Activated CD4-positive, CD25-positive, alpha-beta regulatory T cell treated with anti-CD3 and anti-CD28 coated beads, Interleukin-2, amount 50 U/mL, for 24 hours (primary cell): ENCODE results near the gene IGFBPL1.
"Not testable (repeated sequence)": the region's sequence is repeated elsewhere in the genome, so short reads cannot be mapped to it uniquely, and the experiment has no call there.

Experiments
- ATAC-seq, 2 donors: fragments of 150-1000 bp; cut with Tn5 transposase; one replicate each; pipeline ENCODE4 v1.10.0; 2021; ENCODE audit warnings: mild to moderate bottlenecking in 1 of 2, moderate library complexity in 1 of 2

Gene IGFBPL1

DNA sequence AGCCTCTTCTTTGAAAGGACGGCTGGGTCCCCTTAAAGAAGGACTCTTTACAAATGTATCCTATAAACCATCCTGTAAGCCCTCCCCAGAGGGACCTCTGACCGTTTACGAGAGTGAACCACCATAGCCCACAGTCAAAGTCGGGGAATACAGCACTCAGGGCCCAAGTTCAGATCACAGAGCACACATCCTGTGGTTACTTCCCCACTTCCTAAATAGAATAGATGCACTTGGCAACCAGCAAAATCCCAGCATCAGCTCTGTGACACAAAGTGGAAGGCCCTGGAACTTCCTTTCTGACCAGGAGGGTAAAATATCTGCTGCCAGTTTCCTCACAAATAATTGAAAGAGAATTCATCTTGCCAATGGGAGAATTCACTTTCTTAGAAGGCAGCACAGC, 6.9 kb upstream of the IGFBPL1 start:
- no peak for ATAC-seq

DNA sequence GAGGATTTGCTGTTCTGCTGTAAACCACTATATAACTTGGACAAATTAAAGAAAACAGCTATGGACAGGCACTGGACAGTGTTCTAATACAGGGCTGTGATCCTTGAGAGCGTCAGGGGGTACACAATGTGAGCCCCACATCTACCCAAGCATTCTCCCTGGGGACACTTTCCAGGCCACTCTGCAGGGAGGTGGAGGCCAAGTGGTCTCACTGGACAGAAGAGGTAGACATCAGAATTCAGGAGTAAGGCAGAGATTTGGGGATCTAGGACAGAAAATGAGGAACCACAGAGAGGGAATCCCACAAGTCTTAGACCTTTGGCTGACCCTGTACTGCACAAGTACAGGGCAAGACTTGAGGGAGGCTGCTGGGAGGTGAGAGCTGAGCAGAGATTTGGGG, 3.8 kb upstream of the IGFBPL1 start:
- ATAC-seq, result no peak

DNA sequence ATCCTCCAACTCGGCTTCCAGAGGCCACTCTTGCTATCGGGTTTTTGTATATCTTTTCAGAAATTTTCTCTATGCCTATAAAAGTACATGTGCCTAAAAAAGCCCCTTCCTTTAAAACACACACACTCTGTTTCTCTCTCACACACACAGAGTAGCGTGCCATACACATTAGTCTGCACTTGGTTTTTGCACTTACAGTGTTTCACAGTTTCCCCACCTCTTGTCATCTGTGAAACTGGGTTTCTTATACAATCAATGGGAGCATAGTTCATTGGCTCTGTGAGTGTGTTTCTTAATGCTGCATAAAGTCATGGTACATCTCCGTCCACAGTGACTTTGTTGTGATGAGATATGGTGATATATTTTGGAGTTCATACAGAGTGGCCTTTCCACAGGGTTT, 664 bp upstream of the IGFBPL1 start:
- no peak for ATAC-seq

DNA sequence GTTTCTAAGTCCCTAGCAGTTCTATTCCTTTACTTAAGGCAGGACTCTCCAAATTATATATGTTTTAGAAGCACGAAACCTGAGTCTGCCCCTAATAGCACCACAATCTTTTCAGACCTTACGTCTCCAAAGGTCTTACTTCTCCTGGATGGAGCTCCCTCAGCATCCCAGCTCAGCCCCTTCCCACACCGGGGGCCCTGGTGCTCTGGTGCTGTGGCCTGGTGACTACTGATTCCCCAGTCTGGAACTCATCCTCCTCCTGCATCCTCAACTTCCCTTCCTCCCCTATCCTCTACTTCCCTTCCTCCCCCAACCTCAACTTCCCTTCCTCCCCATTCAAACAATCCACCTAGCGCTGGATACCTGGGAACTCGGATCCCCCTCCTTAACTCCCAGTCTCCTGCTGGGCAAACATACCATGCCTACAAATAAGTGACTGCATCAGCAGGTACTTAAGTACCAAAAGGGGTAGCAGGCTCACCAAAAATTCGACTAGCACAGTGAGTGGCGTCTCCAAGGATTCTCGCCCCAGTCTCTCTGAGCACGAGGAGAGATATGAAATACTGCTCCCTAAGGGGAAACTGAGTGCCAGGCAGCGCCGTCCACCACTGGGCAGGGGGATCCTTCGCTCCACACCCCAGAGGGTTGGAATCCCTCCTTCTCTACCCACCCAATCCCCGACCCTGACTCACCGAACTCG, 831 bp downstream of the IGFBPL1 start:
- no peak for ATAC-seq

DNA sequence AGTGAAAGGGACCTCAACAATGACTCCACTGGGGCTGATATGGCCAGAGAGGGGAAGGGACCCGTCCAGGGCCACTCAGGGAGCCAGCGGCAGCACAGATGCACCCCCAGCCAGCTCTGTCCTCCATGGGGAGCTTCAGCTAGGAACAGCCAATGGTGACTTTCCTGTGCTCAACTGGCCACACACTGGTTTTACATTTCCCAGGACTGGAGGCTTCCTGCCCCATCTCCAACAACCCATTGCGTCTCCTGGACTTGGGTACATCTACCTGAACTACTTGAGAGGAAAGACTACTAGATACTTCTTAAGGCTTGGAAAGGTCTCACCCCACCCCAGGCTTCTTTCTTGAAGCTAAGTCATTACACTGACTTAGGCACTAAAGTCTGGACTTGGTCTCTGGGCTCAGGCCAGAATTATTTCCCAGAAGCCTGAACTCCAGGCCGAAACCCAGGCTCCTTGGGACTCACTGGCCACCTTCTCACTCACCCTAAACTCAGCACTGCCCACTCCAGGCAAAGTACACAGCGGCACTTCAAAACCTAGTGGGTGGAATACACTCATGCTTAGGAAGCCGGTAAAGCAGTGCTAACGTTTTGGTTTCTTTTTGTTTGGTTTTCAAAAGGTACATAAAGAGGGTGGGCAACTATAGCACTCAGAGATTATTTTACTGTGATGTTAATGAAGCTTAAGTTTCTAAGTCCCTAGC, 1.5 kb downstream of the IGFBPL1 start:
- ATAC-seq, result no peak

DNA sequence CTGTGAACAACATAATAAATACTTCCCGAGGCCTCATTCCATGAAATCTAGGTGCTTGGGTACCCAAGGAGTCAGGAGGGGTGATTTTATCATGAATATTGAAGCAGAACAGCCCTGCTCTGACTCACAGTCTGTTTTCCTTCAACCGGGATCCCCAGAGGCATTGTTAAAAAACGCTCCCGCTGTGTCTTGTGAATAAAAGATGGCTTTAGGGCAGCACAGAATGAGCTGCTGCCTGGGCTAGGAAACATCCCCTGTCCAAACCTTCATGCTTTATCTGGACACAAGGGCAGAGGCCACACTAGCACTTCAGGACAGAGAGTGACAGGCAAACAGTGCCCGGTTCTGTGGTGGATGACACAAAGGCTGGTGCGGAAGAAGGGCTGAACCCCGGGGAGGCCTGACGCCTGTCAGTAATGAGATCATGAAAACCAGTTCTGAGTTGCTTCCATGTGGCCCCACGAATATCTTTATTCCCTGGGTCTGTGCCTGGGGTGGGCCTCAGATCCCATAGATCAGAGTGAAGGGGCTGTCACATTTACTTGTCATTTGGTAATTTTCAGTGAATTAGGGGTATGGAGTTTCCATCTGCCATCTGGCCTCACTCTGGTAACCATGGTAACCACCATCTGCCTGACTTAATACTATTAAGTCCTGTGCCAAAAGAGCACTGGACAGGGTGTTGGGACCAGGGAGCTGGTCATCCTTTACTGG, 2.6 kb downstream of the IGFBPL1 start:
- no peak for ATAC-seq

DNA sequence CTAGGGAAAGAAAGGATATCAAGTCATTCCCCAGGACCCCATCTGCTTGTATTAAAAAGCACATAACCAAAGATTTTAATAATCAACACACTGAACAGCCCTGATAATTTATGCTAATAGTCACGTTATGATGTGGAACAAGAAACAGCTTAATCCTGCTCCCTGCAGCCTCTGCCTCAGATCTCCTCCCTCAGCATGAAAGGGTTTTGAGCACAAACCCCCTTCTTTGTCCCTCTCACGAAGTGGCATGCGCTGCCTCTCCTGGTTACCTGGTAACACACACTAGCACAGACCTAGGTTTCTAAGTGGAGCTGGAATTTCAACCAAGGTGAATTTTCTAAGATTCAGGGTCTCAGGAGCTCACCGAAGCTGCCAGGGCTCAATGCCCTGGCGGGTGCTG, 5.1 kb downstream of the IGFBPL1 start:
- ATAC-seq, result no peak

DNA sequence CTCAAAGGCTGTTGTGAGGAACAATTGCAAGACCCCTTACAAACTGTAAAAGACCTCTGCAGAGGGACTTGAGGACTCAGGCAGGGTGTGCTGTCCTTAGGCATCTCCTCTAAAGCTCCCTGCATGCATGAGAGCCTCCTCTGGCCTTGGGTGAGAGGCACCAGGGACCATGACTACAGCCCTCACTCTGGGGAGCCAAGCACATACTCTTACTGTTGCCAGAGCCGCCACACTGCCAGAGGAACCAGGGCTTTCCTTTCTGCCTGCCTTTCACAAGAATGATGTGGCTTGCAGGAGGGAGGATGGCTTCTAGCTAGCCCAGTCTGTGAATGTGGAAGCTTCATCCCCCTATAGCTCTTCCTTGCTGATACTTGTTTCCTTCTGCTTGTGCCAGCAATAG, 5.9 kb downstream of the IGFBPL1 start:
- no peak for ATAC-seq

DNA sequence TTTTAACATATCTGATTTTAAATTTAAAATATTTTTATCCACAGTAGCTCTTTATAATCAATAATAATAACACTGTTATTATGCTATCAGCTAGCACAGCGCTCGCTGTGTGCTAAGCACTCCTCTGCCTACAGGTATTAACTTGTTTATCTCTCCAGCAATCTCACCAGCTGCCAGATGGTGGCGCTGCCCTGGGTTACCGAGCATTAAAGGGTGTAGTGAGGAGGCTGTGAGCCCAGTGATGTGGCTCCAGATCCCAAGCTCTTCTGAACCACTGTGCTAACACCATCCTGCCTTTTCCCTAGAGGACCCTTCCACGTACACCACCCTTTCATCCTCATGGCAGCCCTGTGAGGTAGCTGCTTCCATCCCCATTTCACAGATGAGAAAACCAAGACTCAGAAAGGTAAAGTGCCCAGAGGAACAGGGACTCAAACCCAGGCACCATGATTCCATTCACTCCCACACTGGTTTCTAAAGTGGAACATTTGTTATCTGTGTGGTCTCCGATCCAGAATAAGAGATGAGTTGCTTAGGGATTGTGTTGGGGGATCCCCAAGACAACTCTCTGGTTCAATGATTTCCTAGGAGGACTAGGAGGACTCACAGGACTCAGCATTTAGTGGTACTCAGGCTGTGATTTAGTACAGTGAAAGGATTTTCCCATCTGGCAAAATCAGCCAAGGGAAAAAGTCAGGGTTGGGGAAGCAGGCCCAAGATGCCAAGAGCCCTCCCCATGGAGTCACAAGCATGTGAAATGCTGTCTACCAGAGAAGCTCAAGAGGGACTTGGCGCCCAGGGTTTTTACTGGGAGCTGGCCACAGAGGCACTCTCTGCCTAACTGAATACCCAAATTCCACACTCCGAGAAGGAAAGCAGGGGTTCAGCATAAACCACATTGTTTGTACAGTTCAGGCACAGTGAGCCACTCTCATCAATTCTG, 7.0 kb downstream of the IGFBPL1 start:
- no peak for ATAC-seq

DNA sequence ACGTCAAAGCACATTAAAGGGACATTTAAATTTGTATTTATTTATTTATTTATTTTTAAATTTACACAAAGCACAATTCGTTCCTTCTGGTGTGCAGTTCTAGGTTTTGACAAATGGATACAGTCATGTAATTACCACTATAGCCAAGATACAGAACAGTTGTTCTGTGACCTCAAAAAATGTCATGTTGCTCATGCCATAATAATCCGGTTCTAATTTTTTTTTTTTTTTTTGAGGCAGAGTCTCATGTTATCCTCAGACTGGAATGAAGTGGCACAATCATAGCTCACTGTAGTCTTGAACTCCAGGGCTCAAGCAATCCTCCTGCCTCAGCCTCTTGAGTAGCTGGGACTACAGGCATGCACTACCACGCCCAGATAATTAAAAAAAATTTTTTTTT, 7.8 kb downstream of the IGFBPL1 start:
- ATAC-seq, result no peak

DNA sequence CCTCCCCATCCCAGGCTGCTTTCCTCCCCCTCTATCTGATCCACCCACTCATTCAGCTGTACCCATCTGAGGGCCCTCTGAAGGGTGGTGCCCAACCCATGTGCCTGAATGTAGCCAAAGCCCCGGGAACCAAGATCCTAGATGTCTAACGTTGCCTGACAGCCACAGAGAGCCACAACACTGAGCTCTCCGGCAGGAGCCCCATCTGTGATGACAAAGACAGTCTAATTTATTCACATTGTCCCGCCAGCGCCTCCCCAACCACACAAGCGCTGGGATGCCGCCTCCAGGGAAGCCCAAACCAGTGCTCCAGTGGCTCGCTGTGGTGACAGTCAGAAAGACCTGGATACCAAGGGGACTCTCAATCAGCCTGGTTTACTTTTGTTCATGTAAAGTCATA, 8.4 kb downstream of the IGFBPL1 start:
- ATAC-seq, result no peak

DNA sequence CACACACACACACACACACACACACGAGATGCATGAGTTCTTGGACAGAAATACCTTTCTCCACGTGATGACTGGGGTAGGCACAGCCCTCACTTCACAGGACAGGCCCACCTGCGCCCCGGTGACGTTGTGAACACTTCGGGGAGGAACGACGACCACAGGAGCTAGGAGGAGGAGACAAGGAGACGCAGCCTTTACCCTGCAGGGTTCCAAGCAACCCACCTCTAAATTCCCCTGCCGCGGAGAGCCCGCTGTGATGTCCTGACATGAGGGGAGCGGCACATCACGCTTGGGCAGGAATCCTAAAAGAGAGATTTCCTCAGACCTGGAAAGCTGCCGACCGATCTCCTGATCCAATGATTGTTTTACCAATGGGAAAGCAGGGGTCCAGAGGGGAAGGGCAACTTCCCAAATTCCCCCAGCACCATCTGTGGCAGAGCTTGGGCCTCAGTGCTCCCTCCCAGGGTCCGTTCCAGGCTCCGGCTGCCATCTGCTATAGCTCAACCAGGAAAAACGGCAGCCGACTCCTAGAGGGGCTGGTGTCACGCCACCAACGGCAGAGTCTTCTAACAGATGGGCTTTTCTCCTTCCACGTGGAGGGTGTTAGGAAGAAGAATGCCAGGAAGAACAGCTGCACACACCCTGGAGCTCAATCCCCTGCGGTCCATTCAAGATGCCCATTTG, 10.1 kb downstream of the IGFBPL1 start:
- ATAC-seq, result no peak

DNA sequence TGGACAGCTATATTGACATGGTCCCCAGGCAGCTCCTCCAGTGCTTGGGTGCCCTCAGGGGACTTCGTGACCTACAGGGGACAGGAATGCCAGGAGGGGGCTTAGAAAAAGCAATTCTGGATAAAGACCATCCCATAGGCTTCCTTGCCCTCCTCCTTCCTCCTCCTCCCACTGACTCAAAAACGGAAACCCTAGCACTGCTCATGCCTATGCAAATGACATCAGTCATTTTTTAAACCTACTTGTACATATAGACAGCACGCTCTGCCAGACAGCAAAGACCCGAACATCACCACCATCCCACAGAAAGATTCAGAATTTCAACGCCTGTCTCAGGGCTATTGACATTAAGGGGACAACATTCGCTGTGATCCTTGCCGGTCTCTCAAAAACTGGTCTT, 11.0 kb downstream of the IGFBPL1 start:
- no peak for ATAC-seq

DNA sequence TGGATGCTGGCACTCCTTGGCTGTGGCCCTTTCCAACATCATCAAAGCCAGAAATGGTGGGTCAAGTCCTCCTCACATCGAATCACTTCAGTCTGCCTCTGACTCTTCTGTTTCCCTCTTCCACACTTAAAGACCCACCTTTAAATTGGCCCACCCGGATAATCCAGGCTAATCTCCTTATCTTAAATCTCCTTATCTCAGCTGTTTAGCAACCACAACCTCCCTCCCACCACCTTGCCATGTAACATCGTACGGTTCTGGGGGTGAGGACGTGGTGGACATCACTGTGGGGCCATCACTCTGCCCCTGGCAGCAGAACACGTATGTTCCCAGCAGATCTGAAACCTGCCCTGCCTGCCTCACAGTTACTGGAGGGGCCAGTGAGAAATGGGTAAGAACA, 11.5 kb downstream of the IGFBPL1 start:
- ATAC-seq, result no peak

DNA sequence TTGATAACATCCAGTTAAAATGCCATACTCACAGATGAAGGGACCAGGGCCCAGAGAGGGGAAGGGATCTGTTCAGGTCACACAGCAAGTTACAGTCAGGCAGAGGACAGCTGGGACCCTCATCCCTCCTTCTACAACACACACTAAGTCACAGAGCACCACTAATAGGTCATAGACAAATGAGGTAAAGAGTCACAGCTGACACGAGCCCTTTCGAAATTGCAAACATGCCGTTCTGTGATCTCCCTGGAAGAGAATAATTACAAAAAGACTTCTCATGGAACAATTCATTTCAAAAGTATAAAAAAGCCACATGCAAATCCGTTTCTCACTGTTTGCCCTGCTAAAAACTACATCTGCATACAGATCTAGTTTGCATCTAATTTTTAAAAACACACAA, 15.5 kb downstream of the IGFBPL1 start:
- no peak for ATAC-seq

DNA sequence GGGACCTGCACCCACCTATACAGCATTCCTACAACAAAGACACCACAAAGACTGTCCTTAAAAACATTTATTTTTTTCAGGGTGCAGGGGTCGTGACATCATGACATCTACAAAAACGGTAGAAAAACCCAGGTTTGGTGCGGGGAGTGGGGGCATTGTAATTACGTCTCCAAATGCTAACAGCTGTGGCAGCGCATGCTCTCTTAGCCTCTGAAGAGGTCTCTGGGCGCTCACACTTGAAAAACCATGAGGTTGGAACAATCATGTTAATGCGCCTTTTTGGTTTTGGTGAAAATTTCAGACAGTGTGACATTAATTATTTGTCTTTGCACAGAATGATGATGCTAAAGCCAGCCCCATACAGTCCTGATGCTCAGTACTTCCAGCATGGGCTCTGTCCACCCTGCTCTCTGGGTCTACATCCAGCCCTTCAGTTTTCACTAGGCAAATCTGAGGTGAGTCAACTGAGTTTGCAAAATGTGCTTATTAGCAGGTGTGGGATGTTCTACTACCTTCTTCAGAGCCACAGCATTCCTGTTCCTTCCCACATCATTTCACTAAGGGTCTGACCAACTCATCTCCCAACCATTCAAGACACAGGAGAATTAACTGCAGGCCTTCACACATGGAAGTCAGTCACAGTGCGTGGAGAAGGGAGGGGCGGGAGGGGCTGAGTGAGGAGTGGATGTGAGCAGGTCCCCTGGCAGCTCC, 17.6 kb downstream of the IGFBPL1 start:
- no peak for ATAC-seq

DNA sequence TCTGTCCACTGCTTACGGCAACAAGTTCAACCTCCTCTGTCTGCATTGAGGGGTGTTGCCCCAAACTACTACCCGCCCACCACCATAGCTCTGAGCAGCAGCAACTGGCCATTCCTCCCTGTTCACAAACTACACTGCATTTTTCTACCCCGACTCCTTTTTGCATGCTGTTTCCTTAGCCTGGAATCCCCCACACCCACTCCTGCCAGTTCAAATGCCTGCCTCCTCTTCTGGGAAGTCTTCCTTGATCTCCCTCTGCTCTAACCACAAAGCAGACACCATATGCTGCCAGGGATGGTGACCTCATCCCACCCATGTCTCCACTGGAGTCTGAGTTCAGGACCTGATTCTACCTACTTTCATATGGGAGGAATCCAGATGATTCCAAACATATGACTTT, 18.5 kb downstream of the IGFBPL1 start:
- no peak for ATAC-seq

DNA sequence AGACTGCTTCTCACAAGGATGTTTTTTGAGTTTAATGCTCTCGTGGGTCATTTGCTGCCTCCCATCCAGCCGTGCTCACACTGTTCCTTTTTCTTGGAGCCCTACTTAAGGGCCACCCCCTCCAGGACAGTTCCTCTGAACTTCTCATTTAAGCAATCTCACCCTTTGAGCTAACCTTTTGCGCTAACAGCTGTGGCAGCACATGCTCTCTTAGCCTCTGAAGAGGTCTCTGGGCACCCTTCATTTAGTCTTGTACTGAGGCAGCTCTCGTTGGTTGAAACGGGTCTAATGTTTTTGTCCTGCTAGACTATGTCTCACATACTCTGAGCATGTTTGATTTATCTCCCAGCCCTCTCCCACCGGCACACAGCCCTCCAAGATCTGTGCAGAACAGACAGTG, 19.9 kb downstream of the IGFBPL1 start:
- ATAC-seq, result no peak

DNA sequence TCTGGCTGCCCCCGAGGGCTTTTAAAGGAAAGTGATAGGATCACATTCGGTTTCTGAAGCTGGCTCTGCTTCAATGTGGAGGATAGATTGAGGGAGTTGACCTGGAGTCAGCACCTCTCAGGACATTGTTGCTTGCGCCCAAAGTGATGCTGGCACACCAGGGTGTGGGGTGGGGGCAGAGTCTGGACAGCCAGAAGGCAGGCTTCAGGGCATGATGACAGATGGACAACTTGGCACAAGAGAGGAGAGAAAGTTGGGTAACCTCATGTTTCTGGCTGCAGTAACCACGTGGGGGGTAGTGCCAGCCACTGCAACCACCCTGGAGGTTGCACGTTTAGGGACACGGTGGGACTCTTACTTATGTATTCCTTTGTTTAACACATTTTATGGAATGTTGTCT, 22.3 kb downstream of the IGFBPL1 start:
- ATAC-seq, result no peak

DNA sequence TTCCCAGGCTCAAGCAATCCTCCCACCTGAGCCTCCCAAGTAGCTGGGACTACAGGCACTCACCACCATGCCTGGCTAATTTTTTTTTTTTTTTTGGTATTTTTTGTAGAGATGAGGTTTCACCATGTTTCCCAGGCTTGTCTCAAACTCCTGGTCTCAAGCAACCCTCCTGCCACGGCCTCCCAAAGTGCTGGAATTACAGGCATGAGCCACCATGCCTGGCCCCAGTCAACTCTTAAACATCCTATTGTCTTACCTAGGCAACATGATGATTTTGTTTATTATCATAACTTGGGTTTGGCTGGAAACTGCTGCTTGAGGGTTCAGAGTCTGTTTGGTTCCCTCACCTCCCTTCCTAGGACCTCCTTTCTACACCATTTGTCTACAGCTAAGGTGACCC, 25.1 kb downstream of the IGFBPL1 start:
- ATAC-seq, result not testable (repeated sequence)

DNA sequence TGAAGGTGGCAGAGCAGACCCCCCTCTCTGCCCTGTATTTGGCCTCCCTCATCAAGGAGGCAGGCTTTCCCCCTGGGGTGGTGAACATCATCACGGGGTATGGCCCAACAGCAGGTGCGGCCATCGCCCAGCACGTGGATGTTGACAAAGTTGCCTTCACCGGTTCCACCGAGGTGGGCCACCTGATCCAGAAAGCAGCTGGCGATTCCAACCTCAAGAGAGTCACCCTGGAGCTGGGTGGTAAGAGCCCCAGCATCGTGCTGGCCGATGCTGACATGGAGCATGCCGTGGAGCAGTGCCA, 27.9 kb downstream of the IGFBPL1 start:
- no peak for ATAC-seq
